Pancreas (tissue), 10 donors: ENCODE data around the gene VENTX. TPM values are rescaled to one million over a fixed set of nuclear protein-coding genes. Genes with fewer than 3 reads are reported as not detected.

Experiments
- ATAC-seq, 4 donors: fragments of 200-7000 bp; cut with Tn5 transposase; one replicate each; pipeline versions ENCODE4 v1.8.0 to v1.9.1; 2020; ENCODE audit warnings: mild to moderate bottlenecking in 4 of 4, moderate library complexity in 4 of 4
- DNase-seq, 6 donors: peaks; one replicate each; pipeline ENCODE4 v3.0.0-alpha.2; 2020
- FAIRE-seq: peaks from 2 replicates; lab custom pipeline; 2012; peaks lifted over from hg19 to GRCh38; lab: Jason Lieb, UNC
- H3K27ac ChIP-seq, 4 donors: fragments of 200-600 bp; sonication (generic); 1 replicate in 3 of 4; 2 replicates in 1 of 4; pipeline versions ENCODE4 v1.5.0 to v1.8.0; 2020
- H3K27me3 ChIP-seq, 4 donors: fragments of 200-600 bp; one replicate each; pipeline ENCODE4 v1.8.0; 2021
- H3K36me3 ChIP-seq, 3 donors: fragments of 200-600 bp; sonication (generic) in 1 of 3; one replicate each; pipeline versions ENCODE4 v1.5.0 to v1.8.0; 2020 to 2021
- H3K4me1 ChIP-seq, 3 donors: fragments of 200-600 bp; one replicate each; pipeline ENCODE4 v1.8.0; 2021
- H3K4me3 ChIP-seq, 4 donors: fragments of 200-600 bp; sonication (generic) in 2 of 4; one replicate each; pipeline versions ENCODE4 v1.5.0 to v1.8.0; 2020 to 2021
- H3K9me3 ChIP-seq, 4 donors: fragments of 200-600 bp; one replicate each; pipeline ENCODE4 v1.8.0; 2021
- CTCF ChIP-seq, 4 donors: fragments of 200-600 bp; sonication (generic) in 3 of 4; IDR thresholded peaks; one replicate each; pipeline versions ENCODE4 v1.5.0 to v1.8.0; 2021; ENCODE audit warnings: antibody characterized with exemption in 4 of 4
- WGBS, 2 donors: extraction: QIAGEN DNeasy Blood & Tissue Kit; methylation state at CpG; one replicate each; pipeline ENCODE4 v1.1.7; 2013; 5-methylcytosine and 5-hydroxymethylcytosine counted together
- intact Hi-C, 3 donors: fragments of 100-400 bp; cut with DNase I; formaldehyde crosslinking; loops; one replicate each; pipeline versions ENCODE4 v1.11.1 to v1.14.2; 2022
- polyA plus RNA-seq, 2 donors: library from polyadenylated mRNA; stranded (reverse); fragments of 200-250 nt; gene quantifications; one replicate each; pipeline ENCODE4 v1.2.3, GENCODE V29; 2013
- total RNA-seq, 6 donors: library from RNA; stranded (reverse); fragmentation: NEBNext Ultra II Directional in 4 of 6; extraction: Animal tissue kit (Norgen Biotek cat#: 25700) in 4 of 6; gene quantifications; one replicate each; pipeline versions ENCODE4 v1.2.1 to v1.2.4, GENCODE V29; 2021 to 2023
- donor health status: healthy with polysubstance abuse.
- donor health status: DM: no; HTN: no; CAD: no; lungs with moderate emphysema.
- donor health status: DM: no; HTN: no; CAD: no.
- donor health status: control.
- donor health status: control.
- donor health status: Bipolar disorder and iron deficiency.
- donor health status: DM: yes; HTN: yes; CAD: no.
- donor health status: DM: no; HTN: no; CAD: no.
- donor health status: DM: no; HTN: no; CAD: no.
- donor health status: DM: yes; HTN: yes; CAD: no.

Gene VENTX
- total and polyA plus RNA-seq, 8 donors, result 0.09 to 1.3 (median 0.46) TPM

GRCh38 chr10:133224076-133224475, 13.6 kb upstream of the VENTX start:
- intact Hi-C loops, result no loop called here
- ATAC-seq (no peak), DNase-seq (no peak), FAIRE-seq (no peak)
- no peaks in the 10 kb centered on the region for H3K36me3 ChIP-seq
- no peaks in the 10 kb centered on the region for H3K4me1 ChIP-seq
- H3K9me3 ChIP-seq, result no peaks in the 10 kb centered on the region
- TF ChIP-seq CTCF (IDR thresholded peaks at IDR 0.05), result no peak
- 40 to 45% methylated on average over 14 of the region's 14 CpGs for WGBS, 2 donors
- H3K27ac ChIP-seq, result no peak overlapping the region
- H3K4me3 ChIP-seq, result no peak overlapping the region
- peaks cover 0 to 6% (median 0%) of the 10 kb centered on the region in 4 donors for H3K27me3 ChIP-seq

DNA sequence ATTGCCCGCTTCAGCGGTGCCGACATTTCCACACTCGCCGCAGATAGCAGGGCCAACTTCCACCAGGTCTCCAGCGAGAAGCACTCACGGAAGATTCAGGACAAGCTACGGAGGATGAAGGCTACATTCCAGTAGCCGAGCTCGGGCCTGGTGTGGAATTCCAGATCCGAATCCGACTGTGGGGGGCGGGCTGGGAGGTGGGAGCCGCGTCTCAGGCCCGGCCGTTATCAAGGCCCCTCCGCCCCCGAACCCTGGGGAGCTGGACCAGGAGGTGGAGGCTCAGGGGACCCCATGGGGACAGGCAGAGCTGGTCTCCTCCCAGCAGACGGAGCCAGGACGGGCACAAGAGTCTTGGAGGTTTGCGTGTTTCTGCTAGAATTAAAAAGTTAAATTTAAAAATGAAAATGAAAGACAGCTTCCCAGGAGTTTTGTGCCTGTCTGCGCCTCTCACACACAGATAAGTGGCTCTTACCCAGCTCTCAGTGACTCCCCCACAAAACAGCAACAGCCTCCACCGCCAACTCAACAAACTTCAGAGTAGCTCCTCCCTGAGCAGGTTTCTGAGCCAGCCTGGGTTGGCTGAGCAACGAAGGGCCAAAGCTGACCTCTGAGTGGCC, 12.8 kb upstream of the VENTX start:
- Histone ChIP-seq H3K27ac (no peak overlapping the region), H3K27me3 (peaks cover 0 to 13% (median 4%) of the 10 kb centered on the region in 4 donors), H3K4me3 (no peak overlapping the region), H3K4me1 (no peaks in the 10 kb centered on the region), H3K9me3 (no peaks in the 10 kb centered on the region), H3K36me3 (no peaks in the 10 kb centered on the region)
- FAIRE-seq (no peak), ATAC-seq (no peak), DNase-seq (no peak)
- intact Hi-C loops, result no loop called here
- TF ChIP-seq CTCF (IDR thresholded peaks at IDR 0.05), result no peak
- 41 to 47% methylated on average over 25 of the region's 25 CpGs for WGBS, 2 donors

DNA sequence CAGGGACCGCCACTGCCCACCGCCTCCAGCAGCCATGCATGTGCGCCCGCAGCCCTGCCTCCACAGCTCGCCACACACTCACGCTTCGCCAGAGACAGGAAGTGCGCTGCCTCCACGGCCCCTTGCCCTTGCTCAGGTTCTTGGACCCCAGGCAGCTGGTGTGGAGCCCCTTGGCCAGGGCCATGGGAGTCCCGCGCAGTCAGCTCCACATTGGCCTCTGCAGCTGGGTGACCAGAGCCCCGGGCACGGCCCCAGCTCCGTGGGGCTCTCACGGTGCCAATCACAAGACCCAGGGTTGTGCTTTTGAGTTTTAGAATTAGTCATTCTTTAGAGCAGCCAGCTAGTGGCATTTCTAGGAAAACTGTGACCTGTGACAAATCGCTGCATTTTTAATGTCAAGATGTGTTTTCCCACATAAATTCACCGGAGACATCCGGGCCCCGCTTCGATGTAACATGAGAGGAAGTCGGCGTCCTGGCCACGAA, 11.9 kb upstream of the VENTX start:
- Histone ChIP-seq H3K27me3 (peaks cover 0 to 14% (median 5%) of the 10 kb centered on the region in 4 donors), H3K36me3 (no peaks in the 10 kb centered on the region), H3K27ac (no peak overlapping the region), H3K4me3 (no peak overlapping the region), H3K4me1 (no peaks in the 10 kb centered on the region), H3K9me3 (no peaks in the 10 kb centered on the region)
- DNase-seq, result no peak
- no peak for ATAC-seq
- TF ChIP-seq CTCF (IDR thresholded peaks at IDR 0.05), result no peak
- intact Hi-C loops, result no loop called here
- WGBS, 2 donors, result 72 to 82% methylated on average over 22 to 23 of the region's 23 CpGs
- FAIRE-seq, result no peak

- H3K27me3 ChIP-seq, result peaks cover 0 to 14% (median 5%) of the 10 kb centered on the region in 4 donors
- no peak for DNase-seq
- no peak overlapping the region for H3K4me3 ChIP-seq
- TF ChIP-seq CTCF (IDR thresholded peaks at IDR 0.05), result no peak
- H3K4me1 ChIP-seq, result no peaks in the 10 kb centered on the region
- H3K36me3 ChIP-seq, result no peaks in the 10 kb centered on the region
- 25 to 40% methylated on average over 30 of the region's 30 CpGs for WGBS, 2 donors
- no peak overlapping the region for H3K27ac ChIP-seq
- no peak for FAIRE-seq
- intact Hi-C loops, result no loop called here
- H3K9me3 ChIP-seq, result no peaks in the 10 kb centered on the region
- ATAC-seq, result no peak
These were observed 11.3 kb upstream of the VENTX start for GRCh38 chr10:133226251-133226808.

GRCh38 chr10:133227256-133227655, 10.4 kb upstream of the VENTX start:
- no peak for DNase-seq
- Histone ChIP-seq H3K9me3 (no peaks in the 10 kb centered on the region), H3K4me1 (no peaks in the 10 kb centered on the region), H3K36me3 (no peaks in the 10 kb centered on the region), H3K27ac (no peak overlapping the region), H3K4me3 (no peak overlapping the region), H3K27me3 (peaks cover 0 to 24% (median 5%) of the 10 kb centered on the region in 4 donors)
- intact Hi-C loops, result no loop called here
- ATAC-seq, result no peak
- TF ChIP-seq CTCF (IDR thresholded peaks at IDR 0.05), result no peak
- FAIRE-seq, result no peak
- 69 to 79% methylated on average over 20 to 21 of the region's 21 CpGs for WGBS, 2 donors
